SK-N-SH (cell line): ENCODE measurements around the gene CDX1. TPM values are rescaled to one million over a fixed set of nuclear protein-coding genes. Genes with fewer than 3 reads are reported as not detected.

ENCODE experiments used
- CTCF ChIA-PET: fragments of 300-600, 350-600 bp; formaldehyde crosslinking; extraction: SDS; loops from one replicate; lab custom pipeline; 2021; lab: Yijun Ruan, JAX
- POLR2A ChIA-PET: fragments of 350-600 bp; sonication (Branson Sonifier 250); formaldehyde crosslinking; extraction: SDS; loops from one replicate; lab custom pipeline; 2020; ENCODE audit warnings: antibody characterized with exemption, inconsistent platforms; lab: Yijun Ruan, JAX
- DNase-seq: peaks from one replicate; pipeline ENCODE4 v3.0.0; 2012
- H2AFZ ChIP-seq: fragments of 200-600 bp; sonication (generic); 2 replicates; pipeline ENCODE4 v1.8.1; 2016; ENCODE audit warnings: antibody characterized with exemption, mild to moderate bottlenecking, low read depth
- H3F3A ChIP-seq: fragments of 200-600 bp; sonication (generic); replicated peaks from 2 replicates; pipeline ENCODE3; 2016; ENCODE audit warnings: antibody characterized with exemption, mild to moderate bottlenecking; ENCODE audit not compliant: insufficient read depth
- H3K27ac ChIP-seq, 2 experiments: fragments of 200-500 bp in 1 of 2; fragments of 200-600 bp in 1 of 2; sonication (Bioruptor generic) in 1 of 2; sonication (generic), shearing (Covaris generic) in 1 of 2; 2 replicates each; pipeline versions ENCODE4 v1.5.1 to v1.6.1; 2014 to 2016; ENCODE audit warnings: low read depth in 2 of 2, inconsistent platforms in 1 of 2, low read length in 1 of 2, mild to moderate bottlenecking in 1 of 2, mixed read lengths in 1 of 2
- H3K27me3 ChIP-seq: fragments of 200-600 bp; sonication (generic), shearing (Covaris generic); 2 replicates; pipeline ENCODE4 v1.6.1; 2016; ENCODE audit warnings: mixed run types; ENCODE audit not compliant: insufficient read depth
- H3K36me3 ChIP-seq, 2 experiments: fragments of 200-500 bp in 1 of 2; fragments of 200-600 bp in 1 of 2; sonication (Bioruptor generic) in 1 of 2; sonication (generic) in 1 of 2; replicated peaks in 1 of 2; 2 replicates each; pipeline versions ENCODE3 to v1.5.1; 2014 to 2016; ENCODE audit warnings: low read length in 1 of 2, mild to moderate bottlenecking in 1 of 2; ENCODE audit not compliant: insufficient read depth in 2 of 2, control insufficient read depth in 1 of 2
- H3K4me1 ChIP-seq, 2 experiments: fragments of 200-500 bp in 1 of 2; fragments of 200-600 bp in 1 of 2; sonication (Bioruptor generic) in 1 of 2; sonication (generic), shearing (Covaris generic) in 1 of 2; 2 replicates each; pipeline versions ENCODE4 v1.5.1 to v1.6.1; 2014 to 2016; ENCODE audit warnings: low read depth in 1 of 2, low read length in 1 of 2, mixed run types in 1 of 2; ENCODE audit not compliant: insufficient read depth in 2 of 2, control insufficient read depth in 1 of 2
- H3K4me2 ChIP-seq: fragments of 200-600 bp; sonication (generic), shearing (Covaris generic); 2 replicates; pipeline ENCODE4 v1.6.1; 2017; ENCODE audit warnings: mixed run types
- H3K4me3 ChIP-seq, 2 experiments: fragments of 200-500 bp in 1 of 2; fragments of 200-600 bp in 1 of 2; sonication (Bioruptor generic) in 1 of 2; sonication (generic), shearing (Covaris generic) in 1 of 2; 2 replicates each; pipeline versions ENCODE4 v1.5.1 to v1.8.1; 2014 to 2016; ENCODE audit warnings: low read depth in 2 of 2, inconsistent platforms in 1 of 2, low read length in 1 of 2, mild to moderate bottlenecking in 1 of 2, mixed read lengths in 1 of 2, moderate library complexity in 1 of 2
- H3K79me2 ChIP-seq: fragments of 200-600 bp; sonication (generic); 2 replicates; pipeline ENCODE4 v1.8.1; 2017; ENCODE audit warnings: mild to moderate bottlenecking; ENCODE audit not compliant: insufficient read depth
- H3K9ac ChIP-seq: fragments of 200-600 bp; sonication (generic); 2 replicates; pipeline ENCODE4 v1.6.1; 2017; ENCODE audit warnings: mixed run types
- H3K9me2 ChIP-seq: fragments of 200-600 bp; sonication (generic); 2 replicates; pipeline ENCODE4 v1.6.1; 2017; ENCODE audit warnings: mixed run types
- H3K9me3 ChIP-seq: fragments of 200-600 bp; sonication (generic); 2 replicates; pipeline ENCODE4 v1.6.1; 2017; ENCODE audit warnings: mixed run types, mild to moderate bottlenecking, moderate library complexity
- H4K20me1 ChIP-seq: fragments of 200-600 bp; sonication (generic); 2 replicates; pipeline ENCODE4 v1.6.1; 2017; ENCODE audit warnings: mild to moderate bottlenecking, mixed run types; ENCODE audit not compliant: insufficient read depth
- EP300 ChIP-seq, 2 experiments: IDR thresholded peaks; 2 replicates each; pipeline versions ENCODE4 v1.4.0 to v1.6.1; 2012; ENCODE audit warnings: borderline replicate concordance in 1 of 2, low read depth in 1 of 2, low read length in 1 of 2
- FOXJ3 ChIP-seq: sonication (generic); formaldehyde crosslinking; IDR thresholded peaks from 2 replicates; pipeline ENCODE4 v1.5.1; 2020; ENCODE audit warnings: mild to moderate bottlenecking, missing genetic modification reagents
- FOXM1 ChIP-seq: IDR thresholded peaks from 2 replicates; pipeline ENCODE4 v1.4.0; 2012; ENCODE audit warnings: low read depth, mild to moderate bottlenecking
- GATA2 ChIP-seq: sonication (generic); formaldehyde crosslinking; IDR thresholded peaks from 2 replicates; pipeline ENCODE4 v1.5.0; 2020; ENCODE audit warnings: mild to moderate bottlenecking, missing genetic modification reagents
- IRF3 ChIP-seq: fragments of 150-350 bp; IDR thresholded peaks from 2 replicates; pipeline ENCODE4 v1.6.1; 2016; ENCODE audit warnings: mild to moderate bottlenecking, low read depth, low read length
- MAX ChIP-seq: IDR thresholded peaks from 2 replicates; pipeline ENCODE4 v1.4.0; 2012; ENCODE audit warnings: low read depth
- MEF2A ChIP-seq: IDR thresholded peaks from 2 replicates; pipeline ENCODE4 v1.4.0; 2012; ENCODE audit warnings: low read depth, borderline replicate concordance
- NRF1 ChIP-seq: IDR thresholded peaks from 2 replicates; pipeline ENCODE4 v1.6.1; 2012; ENCODE audit warnings: low read depth, mild to moderate bottlenecking, low read length
- POLR2AphosphoS5 ChIP-seq: IDR thresholded peaks from 2 replicates; pipeline ENCODE4 v1.6.1; 2012; ENCODE audit warnings: low read depth, low read length
- RAD21 ChIP-seq: IDR thresholded peaks from 2 replicates; pipeline ENCODE4 v1.6.1; 2012; ENCODE audit warnings: mild to moderate bottlenecking, low read length
- RCOR1 ChIP-seq: fragments of 150-350 bp; IDR thresholded peaks from 2 replicates; pipeline ENCODE4 v1.6.1; 2017; ENCODE audit warnings: antibody characterized with exemption, low read length
- RFX5 ChIP-seq: IDR thresholded peaks from 2 replicates; pipeline ENCODE4 v1.6.1; 2012; ENCODE audit warnings: mild to moderate bottlenecking, improper control_type of control experiment, low read length
- RXRA ChIP-seq: IDR thresholded peaks from 2 replicates; pipeline ENCODE4 v1.4.0; 2012; ENCODE audit warnings: low read depth, mild to moderate bottlenecking, borderline replicate concordance
- SMC3 ChIP-seq: IDR thresholded peaks from 2 replicates; pipeline ENCODE4 v1.6.1; 2012; ENCODE audit warnings: low read depth, low read length, improper control_type of control experiment
- TCF12 ChIP-seq: IDR thresholded peaks from 2 replicates; pipeline ENCODE4 v1.4.0; 2012
- TEAD4 ChIP-seq: IDR thresholded peaks from 2 replicates; pipeline ENCODE4 v1.4.0; 2012; ENCODE audit warnings: mild to moderate bottlenecking, borderline replicate concordance; ENCODE audit not compliant: insufficient read depth
- USF1 ChIP-seq: IDR thresholded peaks from 2 replicates; pipeline ENCODE4 v1.4.0; 2012; ENCODE audit warnings: low read depth, borderline replicate concordance
- YY1 ChIP-seq: IDR thresholded peaks from 2 replicates; pipeline ENCODE4 v1.4.0; 2012; ENCODE audit warnings: low read depth, mild to moderate bottlenecking
- WGBS: methylation state at CpG from one replicate; pipeline ENCODE4 v1.1.6; 2017; ENCODE audit warnings: low lambda C conversion rate; 5-methylcytosine and 5-hydroxymethylcytosine counted together
- polyA plus RNA-seq, 3 experiments: library from polyadenylated mRNA; depleted of rRNA; stranded (reverse); fragments of >200 nt; gene quantifications; 2 replicates each; pipeline ENCODE4 v1.2.3, GENCODE V29; 2012
- TF ChIP-seq, protein P1 (sequence below): IDR thresholded peaks from 2 replicates; pipeline ENCODE4; 2012
- TF ChIP-seq, protein P2 (sequence below): IDR thresholded peaks from 2 replicates; pipeline ENCODE4 v1.6.1; 2012; ENCODE audit warnings: mild to moderate bottlenecking, low read depth, low read length, moderate library complexity

The CDX1 gene
- polyA plus RNA-seq, 1 of the 3 experiments (the other 2 are of a cell fraction), result 0.23 TPM

GRCh38 chr5:150213530-150213929, 47.0 kb downstream of the CDX1 start:
- Histone ChIP-seq H3K36me3 (no peaks in the 10 kb centered on the region), H3F3A (no peaks in the 10 kb centered on the region), H4K20me1 (no peaks in the 10 kb centered on the region), H3K9me3 (no peaks in the 10 kb centered on the region), H3K27ac (no peak overlapping the region), H3K27me3 (no peaks in the 10 kb centered on the region), H2AFZ (no peak overlapping the region), H3K9me2 (no peaks in the 10 kb centered on the region), H3K9ac (no peak overlapping the region), H3K4me3 (no peak overlapping the region), H3K4me1 (0 out of 4 replicates have a peak, but pooled peaks cover 0 to 3% of the 10 kb centered on the region in 2 experiments), H3K79me2 (no peaks in the 10 kb centered on the region), H3K4me2 (no peak overlapping the region)
- TF ChIP-seq RCOR1 (no peak), NRF1 (no peak)
- CTCF ChIA-PET, result interaction anchor here (1.0 to 9.7 kb wide), 4 partner anchors 10 to 86 kb away, joined by 3 to 173 read pairs (median 4); no protein-coding TSS in a partner anchor
- WGBS, result 83% methylated on average over 6 of the region's 6 CpGs
- no peak for DNase-seq
- POLR2A ChIA-PET, result no interaction called here

DNA sequence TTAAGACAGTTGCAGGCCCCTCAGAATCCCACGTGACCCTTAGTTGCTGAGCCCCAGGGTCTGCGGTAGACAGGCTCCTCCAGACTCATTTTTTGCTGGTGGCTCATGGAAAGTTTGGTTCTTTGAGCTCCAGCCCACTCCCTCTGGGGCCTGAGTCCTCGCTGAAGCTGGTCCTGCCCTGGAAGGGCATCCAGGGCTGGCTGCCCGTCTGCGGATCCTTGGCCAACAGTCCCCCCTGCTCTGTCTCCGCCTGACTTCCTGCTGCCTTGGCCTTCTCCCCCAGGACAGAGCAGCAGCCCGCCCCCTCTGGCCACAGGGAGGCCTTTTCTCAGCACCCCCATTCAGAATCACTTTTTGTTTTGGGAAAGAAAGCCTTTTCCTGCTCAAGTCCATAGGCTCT, 47.7 kb downstream of the CDX1 start:
- H3K27me3 ChIP-seq, result no peaks in the 10 kb centered on the region
- H4K20me1 ChIP-seq, result no peaks in the 10 kb centered on the region
- H3K4me3 ChIP-seq, result no peak overlapping the region
- ChIA-PET CTCF (interaction anchor here (1.0 to 9.7 kb wide), 5 partner anchors 10 to 87 kb away, joined by 3 to 173 read pairs (median 5); no protein-coding TSS in a partner anchor), POLR2A (no interaction called here)
- H3F3A ChIP-seq, result no peaks in the 10 kb centered on the region
- DNase-seq, result no peak
- H2AFZ ChIP-seq, result no peak overlapping the region
- H3K4me1 ChIP-seq, result no peaks in the 10 kb centered on the region
- 92% methylated on average over 5 of the region's 7 CpGs for WGBS
- TF ChIP-seq MAX (no peak), EP300 (IDR thresholded peaks at IDR 0.05; ENCODE audit: borderline replicate concordance in 1 of 2, low read depth in 1 of 2, low read length in 1 of 2) (no peak), TEAD4 (no peak), USF1 (no peak), RAD21 (no peak), FOXM1 (no peak), FOXJ3 (no peak), RFX5 (no peak), RCOR1 (no peak), GATA2 (CRISPR knock-in tag) (no peak), YY1 (no peak), TCF12 (no peak), MEF2A (no peak), POLR2AphosphoS5 (no peak), RXRA (no peak), SMC3 (no peak), IRF3 (no peak)
- TF ChIP-seq, protein P1, sequence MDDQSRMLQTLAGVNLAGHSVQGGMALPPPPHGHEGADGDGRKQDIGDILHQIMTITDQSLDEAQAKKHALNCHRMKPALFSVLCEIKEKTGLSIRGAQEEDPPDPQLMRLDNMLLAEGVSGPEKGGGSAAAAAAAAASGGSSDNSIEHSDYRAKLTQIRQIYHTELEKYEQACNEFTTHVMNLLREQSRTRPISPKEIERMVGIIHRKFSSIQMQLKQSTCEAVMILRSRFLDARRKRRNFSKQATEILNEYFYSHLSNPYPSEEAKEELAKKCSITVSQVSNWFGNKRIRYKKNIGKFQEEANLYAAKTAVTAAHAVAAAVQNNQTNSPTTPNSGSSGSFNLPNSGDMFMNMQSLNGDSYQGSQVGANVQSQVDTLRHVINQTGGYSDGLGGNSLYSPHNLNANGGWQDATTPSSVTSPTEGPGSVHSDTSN, result no peak
- TF ChIP-seq, protein P2, sequence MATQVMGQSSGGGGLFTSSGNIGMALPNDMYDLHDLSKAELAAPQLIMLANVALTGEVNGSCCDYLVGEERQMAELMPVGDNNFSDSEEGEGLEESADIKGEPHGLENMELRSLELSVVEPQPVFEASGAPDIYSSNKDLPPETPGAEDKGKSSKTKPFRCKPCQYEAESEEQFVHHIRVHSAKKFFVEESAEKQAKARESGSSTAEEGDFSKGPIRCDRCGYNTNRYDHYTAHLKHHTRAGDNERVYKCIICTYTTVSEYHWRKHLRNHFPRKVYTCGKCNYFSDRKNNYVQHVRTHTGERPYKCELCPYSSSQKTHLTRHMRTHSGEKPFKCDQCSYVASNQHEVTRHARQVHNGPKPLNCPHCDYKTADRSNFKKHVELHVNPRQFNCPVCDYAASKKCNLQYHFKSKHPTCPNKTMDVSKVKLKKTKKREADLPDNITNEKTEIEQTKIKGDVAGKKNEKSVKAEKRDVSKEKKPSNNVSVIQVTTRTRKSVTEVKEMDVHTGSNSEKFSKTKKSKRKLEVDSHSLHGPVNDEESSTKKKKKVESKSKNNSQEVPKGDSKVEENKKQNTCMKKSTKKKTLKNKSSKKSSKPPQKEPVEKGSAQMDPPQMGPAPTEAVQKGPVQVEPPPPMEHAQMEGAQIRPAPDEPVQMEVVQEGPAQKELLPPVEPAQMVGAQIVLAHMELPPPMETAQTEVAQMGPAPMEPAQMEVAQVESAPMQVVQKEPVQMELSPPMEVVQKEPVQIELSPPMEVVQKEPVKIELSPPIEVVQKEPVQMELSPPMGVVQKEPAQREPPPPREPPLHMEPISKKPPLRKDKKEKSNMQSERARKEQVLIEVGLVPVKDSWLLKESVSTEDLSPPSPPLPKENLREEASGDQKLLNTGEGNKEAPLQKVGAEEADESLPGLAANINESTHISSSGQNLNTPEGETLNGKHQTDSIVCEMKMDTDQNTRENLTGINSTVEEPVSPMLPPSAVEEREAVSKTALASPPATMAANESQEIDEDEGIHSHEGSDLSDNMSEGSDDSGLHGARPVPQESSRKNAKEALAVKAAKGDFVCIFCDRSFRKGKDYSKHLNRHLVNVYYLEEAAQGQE, result no peak
- no peak overlapping the region for H3K27ac ChIP-seq
- no peaks in the 10 kb centered on the region for H3K9me2 ChIP-seq
- H3K36me3 ChIP-seq, result no peaks in the 10 kb centered on the region
- H3K79me2 ChIP-seq, result no peaks in the 10 kb centered on the region
- no peak overlapping the region for H3K9ac ChIP-seq
- no peak overlapping the region for H3K4me2 ChIP-seq
- H3K9me3 ChIP-seq, result no peaks in the 10 kb centered on the region
